HG03575 (cell line): ENCODE data around the gene RMND5B.

Source experiments
- ATAC-seq: cut with Tn5 transposase; IDR thresholded peaks from one replicate; pipeline ENCODE4 v1.9.1; 2021; ENCODE audit not compliant: unreplicated experiment, insufficient number of reproducible peaks, low FRiP score; ENCODE audit errors: extremely low read depth

RMND5B gene

DNA sequence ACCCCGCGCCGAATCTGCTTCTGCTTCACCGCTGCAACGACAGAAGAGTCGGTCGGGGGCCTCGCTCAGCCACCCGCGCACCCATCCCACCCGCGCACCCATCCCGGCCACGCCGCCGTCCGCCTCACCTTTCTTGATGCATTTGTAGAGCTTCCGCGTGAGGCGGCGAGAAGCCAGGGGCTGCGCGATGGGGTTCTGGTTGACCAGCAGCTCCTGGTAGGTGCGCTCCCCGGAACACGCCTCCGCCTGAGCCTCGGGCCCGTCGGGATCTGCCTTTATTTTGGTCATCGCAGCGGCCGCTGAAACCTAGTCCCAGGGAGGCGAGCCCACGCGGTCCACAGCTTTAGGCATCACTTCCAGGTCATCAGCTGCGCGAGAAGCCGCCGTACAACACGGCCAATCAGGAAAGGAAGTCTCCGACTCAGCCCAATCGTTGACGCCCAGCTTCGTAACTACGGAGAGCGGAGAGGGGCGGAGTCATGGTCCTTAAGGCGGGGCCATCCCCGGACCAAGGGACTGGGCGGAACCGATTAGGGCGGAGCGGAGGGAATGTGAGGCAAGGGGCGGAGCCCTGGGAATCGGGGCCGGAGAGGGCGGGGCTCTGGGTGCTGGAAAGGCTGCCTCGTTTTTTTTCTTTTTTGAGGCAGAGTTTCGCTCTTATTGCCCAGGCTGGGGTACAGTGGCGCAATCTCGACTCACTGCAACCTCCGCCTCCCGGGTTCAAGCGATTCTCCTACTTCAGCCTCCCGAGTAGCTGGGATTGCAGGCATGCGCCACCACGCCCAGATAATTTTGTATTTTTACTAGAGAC is 22.9 kb downstream of the RMND5B start, which contains the start of gene NHP2:
Gene NHP2, minus strand, starts transcription at position 356 of the 811 bp plus-strand sequence. Its CDS starts 68 bp downstream, at position 288.
- peak; percentile 90 for ATAC-seq

DNA sequence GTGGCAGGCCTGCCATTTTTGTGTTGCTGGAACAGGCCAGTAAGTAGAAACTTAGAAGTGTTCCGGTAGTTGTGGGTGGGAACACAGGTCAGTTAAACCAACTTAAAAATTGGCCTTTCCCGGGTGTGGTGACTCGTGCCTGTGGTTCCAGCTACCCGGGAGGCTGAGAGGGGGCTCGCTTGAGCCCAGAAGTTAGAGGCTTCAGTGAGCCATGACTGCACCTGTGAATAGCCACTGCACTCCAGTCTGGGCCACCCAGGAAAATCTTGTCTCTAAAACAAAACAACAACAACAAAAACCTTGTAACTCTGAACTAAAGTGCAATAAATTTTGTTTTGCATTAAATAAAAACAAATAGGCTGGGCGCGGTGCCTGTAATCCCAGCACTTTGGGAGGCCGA is 24.3 kb downstream of the RMND5B start:
- no peak for ATAC-seq

- ATAC-seq = no peak
Measured at GRCh38 chr5:178160176-178160575, 29.4 kb downstream of the RMND5B start.

DNA sequence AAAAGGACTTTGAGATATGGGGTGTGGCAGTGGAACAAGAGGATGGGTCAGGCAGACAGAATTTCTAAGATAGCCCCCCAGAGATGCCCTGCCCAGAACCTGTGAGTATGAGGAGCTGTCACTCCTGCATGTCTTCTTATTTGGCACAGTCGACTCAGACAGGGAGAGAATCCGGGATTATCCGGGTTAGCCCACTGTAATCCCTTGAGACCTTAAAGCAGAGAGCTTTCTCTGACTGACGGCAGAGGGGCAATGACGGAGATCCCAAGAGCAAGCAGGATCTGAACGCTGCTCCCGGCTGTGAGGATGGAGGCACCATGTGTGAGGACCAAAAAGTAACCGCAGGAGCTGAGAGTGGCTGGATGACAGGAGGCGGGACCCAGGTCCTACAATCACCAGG is 31.7 kb downstream of the RMND5B start:
- ATAC-seq = no peak

GRCh38 chr5:178163772-178164735 is 33.2 kb downstream of the RMND5B start:
- no peak for ATAC-seq

- ATAC-seq = no peak
Measured at GRCh38 chr5:178165581-178165980, 34.8 kb downstream of the RMND5B start.

DNA sequence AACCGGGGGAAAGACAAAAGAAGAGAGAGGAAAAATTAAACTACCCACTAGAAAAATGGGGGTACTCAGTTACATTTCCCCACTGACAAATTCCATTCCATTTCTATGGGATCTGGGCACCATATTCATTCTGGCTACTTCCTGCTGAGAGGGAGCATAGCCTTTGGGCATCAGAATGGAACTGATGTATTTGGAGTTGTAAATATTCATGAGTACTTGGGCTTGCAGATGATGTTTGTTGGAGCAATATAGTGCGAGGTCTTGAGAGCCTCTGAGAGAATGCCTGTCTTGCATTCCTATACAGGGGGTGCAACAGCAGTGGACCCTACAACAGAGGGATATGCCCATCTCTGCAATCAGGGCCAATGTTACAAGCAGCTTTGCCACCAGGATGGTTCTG is 39.6 kb downstream of the RMND5B start:
- no peak for ATAC-seq

GRCh38 chr5:178174456-178174855 is 43.6 kb downstream of the RMND5B start:
- no peak for ATAC-seq

DNA sequence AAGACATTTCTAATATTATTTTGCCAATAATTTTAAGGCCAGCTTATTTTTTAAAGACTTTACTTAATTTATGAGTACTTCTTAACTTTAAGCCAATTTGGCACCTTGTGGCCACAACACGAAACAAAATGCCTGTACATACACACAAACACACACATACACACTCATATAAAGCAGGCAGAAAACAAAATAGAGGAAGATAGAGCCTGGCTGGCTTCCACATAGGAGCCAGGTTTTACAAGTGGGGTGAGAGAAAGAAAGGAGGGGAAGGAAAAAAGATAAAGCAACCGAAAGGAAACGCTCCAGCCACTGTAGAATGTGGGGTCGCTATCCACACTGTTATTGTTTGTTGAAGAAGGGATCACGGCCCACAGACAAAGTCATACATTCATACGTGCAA is 46.0 kb downstream of the RMND5B start:
- no peak for ATAC-seq

DNA sequence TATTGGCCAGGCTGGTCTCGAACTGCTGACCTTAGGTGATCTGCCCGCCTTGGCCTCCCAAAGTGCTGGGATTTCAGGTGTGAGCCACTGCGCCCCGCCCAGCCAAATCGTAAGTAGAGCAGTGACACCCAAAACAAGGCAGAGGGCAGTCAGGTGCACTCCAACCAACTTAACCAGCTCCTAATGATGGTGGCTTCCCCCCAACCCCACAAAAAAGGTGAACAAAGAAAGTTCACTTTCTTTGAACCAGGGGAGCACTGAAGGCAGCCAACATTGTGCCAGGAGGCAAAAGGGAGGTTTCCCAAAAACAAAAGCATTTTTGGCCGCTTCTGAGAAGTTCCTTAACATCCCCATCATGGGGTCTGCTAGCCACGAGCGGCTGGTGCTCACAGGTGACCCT is 46.8 kb downstream of the RMND5B start:
- no peak for ATAC-seq

GRCh38 chr5:178180141-178180863 is 49.5 kb downstream of the RMND5B start:
- no peak for ATAC-seq

- ATAC-seq = no peak
Measured at GRCh38 chr5:178182158-178182876, 51.5 kb downstream of the RMND5B start.

DNA sequence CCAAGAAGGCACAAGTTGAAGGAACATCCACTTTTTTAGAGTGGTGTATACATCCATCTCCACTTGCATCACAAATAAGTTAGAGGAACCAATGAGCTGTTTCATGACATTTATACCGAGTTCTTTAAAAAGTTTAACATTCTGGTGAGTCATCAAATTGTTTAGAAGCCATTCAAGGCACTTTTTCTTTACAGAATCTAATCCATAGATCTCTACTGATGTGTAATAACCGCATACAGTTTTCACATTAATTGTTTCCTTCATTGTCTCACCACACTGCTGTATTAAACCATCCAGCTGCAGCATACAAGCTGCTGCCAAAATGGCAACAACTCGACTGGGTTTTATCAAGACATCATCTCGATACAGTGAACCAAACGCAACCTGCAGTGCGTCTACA is 55.6 kb downstream of the RMND5B start:
- no peak for ATAC-seq

GRCh38 chr5:178187014-178187413 is 56.2 kb downstream of the RMND5B start, which contains the start of gene GMCL2:
Gene GMCL2, minus strand, starts transcription at chr5:178187371. Its CDS starts 72 bp downstream, at chr5:178187299.
- ATAC-seq = no peak

DNA sequence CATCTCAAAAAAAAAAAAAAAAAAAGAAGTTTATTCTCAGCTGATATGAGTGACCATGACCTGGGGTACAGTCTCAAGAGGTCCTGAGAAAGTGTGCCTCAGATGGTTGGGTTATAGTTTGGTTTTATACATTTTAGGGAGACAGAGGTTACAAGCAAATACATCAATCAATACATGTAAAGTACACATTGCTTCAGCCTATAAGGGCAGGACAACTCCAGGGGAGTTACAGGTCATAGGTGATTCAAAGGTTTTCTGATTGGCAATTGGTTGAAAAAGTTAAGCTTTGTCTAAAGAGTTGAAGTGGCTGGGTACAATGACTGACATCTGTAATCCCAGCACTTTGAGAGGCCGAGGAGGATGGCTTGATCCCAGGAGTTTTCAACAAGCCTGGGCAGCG is 58.6 kb downstream of the RMND5B start:
- ATAC-seq = no peak

DNA sequence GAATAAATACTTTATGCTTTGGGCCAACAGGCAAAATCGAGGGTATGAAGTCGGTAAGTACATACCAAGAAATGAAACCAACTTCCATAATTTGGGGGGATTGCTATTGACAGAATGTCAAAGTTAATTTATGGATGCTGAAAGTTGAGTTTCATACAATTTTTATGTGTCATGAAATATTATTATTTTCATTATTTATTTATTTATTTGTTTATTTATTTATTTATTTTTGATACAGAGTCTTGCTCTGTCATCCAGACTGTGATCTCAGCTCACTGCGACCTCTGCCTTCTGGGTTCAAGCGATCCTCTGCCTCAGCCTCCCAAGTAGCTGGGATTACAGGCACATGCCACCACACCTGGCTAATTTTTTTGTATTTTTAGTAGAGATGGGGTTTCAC is 60.8 kb downstream of the RMND5B start:
- ATAC-seq = no peak

DNA sequence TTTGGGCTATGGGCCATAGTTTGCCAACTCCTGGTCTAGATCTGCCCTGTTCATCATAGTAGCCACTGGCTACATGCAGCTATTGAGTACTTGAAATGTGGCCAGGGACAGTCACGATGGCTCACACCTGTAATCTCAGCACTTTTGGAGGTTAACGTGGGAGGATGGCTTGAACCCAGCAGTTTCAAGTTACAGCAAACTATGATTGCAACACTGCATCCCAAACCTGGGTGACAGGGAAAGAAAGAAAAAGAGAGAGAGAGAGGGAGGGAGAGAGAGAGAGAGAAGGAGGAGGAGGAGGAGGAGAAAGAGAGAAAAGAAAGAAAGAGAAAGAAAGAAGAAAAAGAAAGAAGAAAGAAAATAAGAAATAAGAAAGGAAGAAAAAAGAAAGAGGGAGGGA is 61.4 kb downstream of the RMND5B start:
- ATAC-seq = no peak

DNA sequence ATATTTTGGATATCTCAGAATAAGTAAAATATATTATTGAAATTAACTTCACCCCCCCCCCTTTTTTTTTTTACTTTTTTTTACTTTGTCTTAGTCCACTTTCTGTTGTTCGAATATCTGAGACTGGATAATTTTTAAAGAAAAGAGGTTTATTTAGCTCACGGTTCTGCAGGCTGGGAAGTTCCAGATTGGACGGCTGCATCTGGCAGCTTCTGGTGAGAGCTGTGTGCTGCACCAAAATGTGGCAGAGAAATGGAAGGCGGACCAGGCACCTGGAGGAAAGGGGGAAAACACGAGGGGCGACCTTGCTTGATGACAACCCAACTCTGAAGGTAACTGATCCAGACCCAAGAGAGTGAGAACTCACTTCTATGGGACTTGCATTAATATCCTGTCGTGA is 62.0 kb downstream of the RMND5B start:
- ATAC-seq = no peak
